Muscle layer of duodenum (tissue), 2 donors: Measurements from ENCODE around the gene NR6A1.

Source experiments
- H3K27ac ChIP-seq: one replicate; pipeline ENCODE4 v1.7.0; 2013; ENCODE audit warnings: mild to moderate bottlenecking, low read length
- H3K27me3 ChIP-seq: one replicate; pipeline ENCODE4 v1.7.0; 2013; ENCODE audit warnings: low read depth, mild to moderate bottlenecking, control low read depth, low read length
- H3K36me3 ChIP-seq, 2 donors: one replicate each; pipeline ENCODE4 v1.7.0; 2013; ENCODE audit warnings: low read length in 2 of 2, control low read depth in 1 of 2, mild to moderate bottlenecking in 1 of 2; ENCODE audit not compliant: insufficient read depth in 2 of 2, control insufficient read depth in 1 of 2
- H3K4me1 ChIP-seq, 2 donors: one replicate each; pipeline ENCODE4 v1.7.0; 2013; ENCODE audit warnings: low read length in 2 of 2, mild to moderate bottlenecking in 2 of 2, control low read depth in 1 of 2, moderate library complexity in 1 of 2; ENCODE audit not compliant: insufficient read depth in 2 of 2, control insufficient read depth in 1 of 2
- H3K4me3 ChIP-seq, 2 donors: one replicate each; pipeline ENCODE4 v1.7.0; 2013; ENCODE audit warnings: low read length in 2 of 2, low read depth in 1 of 2, mild to moderate bottlenecking in 1 of 2
- H3K9me3 ChIP-seq, 2 donors: one replicate each; pipeline ENCODE4 v1.7.0; 2013; ENCODE audit warnings: low read length in 2 of 2, control low read depth in 1 of 2, mild to moderate bottlenecking in 1 of 2; ENCODE audit not compliant: control insufficient read depth in 1 of 2
- donor health status: healthy.

NR6A1 gene

DNA sequence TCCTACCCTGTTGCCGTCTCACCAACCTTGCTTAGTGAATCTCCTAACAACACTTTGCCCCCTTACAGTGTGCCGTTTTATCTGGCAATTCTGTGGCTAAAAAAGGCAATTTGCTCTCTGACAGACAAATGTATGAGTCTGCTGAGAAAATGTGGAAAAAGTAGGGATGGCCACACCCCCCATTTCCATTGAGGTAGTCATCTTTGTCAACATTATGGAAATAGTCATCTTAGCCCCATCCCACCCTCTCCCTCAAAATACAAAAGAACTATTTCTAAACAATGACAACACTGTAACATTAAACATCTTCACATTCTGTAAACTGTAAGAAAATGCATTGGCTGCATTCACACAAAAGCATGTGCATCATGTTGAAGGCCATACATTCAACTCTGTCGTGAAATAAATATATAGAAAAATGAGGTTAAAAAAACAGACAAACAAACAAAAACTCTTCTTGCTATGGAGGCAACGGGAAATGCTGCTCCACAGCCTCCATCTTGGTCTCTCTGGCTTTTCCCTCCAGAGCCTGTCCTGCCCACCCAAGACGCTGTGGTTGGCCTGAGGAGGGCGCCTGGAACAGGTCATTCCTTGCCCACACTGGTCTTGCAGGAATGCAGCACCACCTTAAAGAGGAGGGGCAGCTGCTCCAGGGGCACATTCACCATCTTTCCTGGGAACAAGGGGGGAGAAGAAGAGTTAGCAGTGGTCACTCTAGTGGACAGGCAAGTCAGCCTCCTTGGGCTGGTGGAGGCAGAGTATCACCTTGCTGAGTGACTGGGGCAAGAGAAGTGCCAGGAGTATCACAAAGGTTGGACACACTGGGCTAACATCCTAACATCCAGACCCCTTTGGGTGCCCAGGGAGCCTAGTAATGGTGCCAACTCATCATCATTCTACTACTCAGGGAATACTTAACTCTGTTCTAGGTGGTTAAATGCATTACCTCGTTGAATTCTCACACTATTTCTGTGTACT lies 248.7 kb downstream of the NR6A1 start:
- H3K4me3 ChIP-seq, result no peak overlapping the region
- no peaks in the 10 kb centered on the region for H3K27me3 ChIP-seq
- no peaks in the 10 kb centered on the region for H3K4me1 ChIP-seq
- no peak overlapping the region for H3K27ac ChIP-seq
- H3K9me3 ChIP-seq, result no peaks in the 10 kb centered on the region
- peaks cover 4 to 10% of the 10 kb centered on the region in 2 donors for H3K36me3 ChIP-seq

GRCh38 chr9:124521142-124521541 lies 250.0 kb downstream of the NR6A1 start:
- H3K9me3 ChIP-seq, result no peaks in the 10 kb centered on the region
- no peaks in the 10 kb centered on the region for H3K27me3 ChIP-seq
- no peak overlapping the region for H3K4me3 ChIP-seq
- peaks cover 4% of the 10 kb centered on the region in 2 donors for H3K36me3 ChIP-seq
- H3K27ac ChIP-seq, result no peak overlapping the region
- no peaks in the 10 kb centered on the region for H3K4me1 ChIP-seq

DNA sequence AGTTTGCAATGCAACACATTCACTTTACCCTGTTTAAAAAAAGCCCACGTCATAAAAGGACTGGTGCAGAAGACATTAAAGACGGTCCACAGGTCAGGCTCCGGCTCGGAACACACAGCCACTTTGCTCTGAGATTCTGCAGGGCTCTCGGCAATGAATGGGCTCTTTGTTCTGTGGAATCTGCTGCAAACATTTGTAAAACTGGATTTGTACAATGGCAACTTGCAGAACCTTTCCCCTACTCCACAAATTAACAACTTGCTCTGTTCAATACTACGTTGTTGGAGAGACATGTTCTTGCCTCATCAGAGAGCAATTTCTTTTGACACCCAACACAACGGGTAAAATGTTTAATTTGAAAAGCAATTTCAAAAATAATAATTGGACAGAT lies 250.9 kb downstream of the NR6A1 start:
- Histone ChIP-seq H3K27me3 (no peaks in the 10 kb centered on the region), H3K4me3 (no peak overlapping the region), H3K4me1 (no peaks in the 10 kb centered on the region), H3K27ac (no peak overlapping the region), H3K36me3 (peaks cover 3 to 4% of the 10 kb centered on the region in 2 donors), H3K9me3 (no peaks in the 10 kb centered on the region)

GRCh38 chr9:124518116-124518515 lies 253.0 kb downstream of the NR6A1 start:
- no peaks in the 10 kb centered on the region for H3K36me3 ChIP-seq
- no peaks in the 10 kb centered on the region for H3K4me1 ChIP-seq
- H3K27ac ChIP-seq, result no peak overlapping the region
- H3K27me3 ChIP-seq, result no peaks in the 10 kb centered on the region
- H3K9me3 ChIP-seq, result no peaks in the 10 kb centered on the region
- no peak overlapping the region for H3K4me3 ChIP-seq

DNA sequence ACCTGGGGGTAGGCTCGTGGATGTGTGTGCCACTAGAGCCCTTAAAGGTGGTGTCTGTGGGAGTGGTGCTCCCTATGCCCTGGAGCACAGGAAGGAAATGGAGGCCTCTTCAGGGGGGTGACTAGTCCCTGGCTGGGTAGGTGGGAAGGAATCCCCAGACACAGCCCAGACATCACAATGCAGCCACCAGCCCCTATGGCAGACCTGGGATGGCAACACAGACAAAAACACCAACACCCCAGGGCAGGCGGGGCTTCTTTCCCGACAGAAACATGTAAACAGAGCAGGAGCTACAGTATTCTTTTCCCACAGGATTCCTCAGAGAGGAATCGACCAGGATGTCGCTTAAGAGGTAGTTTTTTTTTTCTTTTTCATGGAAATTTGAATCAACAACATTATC lies 253.5 kb downstream of the NR6A1 start:
- Histone ChIP-seq H3K27ac (no peak overlapping the region), H3K36me3 (no peaks in the 10 kb centered on the region), H3K4me3 (no peak overlapping the region), H3K27me3 (no peaks in the 10 kb centered on the region), H3K4me1 (no peaks in the 10 kb centered on the region), H3K9me3 (no peaks in the 10 kb centered on the region)

DNA sequence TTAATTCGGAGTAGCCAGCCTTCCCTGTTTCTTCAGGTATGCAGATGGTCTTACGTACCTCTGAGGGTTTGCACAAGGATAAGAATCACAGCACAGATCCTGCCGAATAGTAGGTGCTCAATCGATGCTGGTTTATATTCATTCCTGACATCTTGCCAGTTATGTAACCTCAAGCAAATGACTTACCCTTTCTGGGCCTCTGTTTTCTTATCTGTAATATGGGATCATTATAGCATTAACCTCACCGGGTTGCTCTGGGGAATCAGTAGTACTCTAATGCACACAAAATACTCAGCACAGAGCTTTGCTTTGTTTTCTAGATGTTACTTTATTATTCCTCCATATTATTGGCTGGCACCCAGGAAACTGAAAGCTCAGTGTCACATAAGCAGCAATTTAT lies 256.2 kb downstream of the NR6A1 start:
- no peaks in the 10 kb centered on the region for H3K9me3 ChIP-seq
- no peak overlapping the region for H3K27ac ChIP-seq
- no peak overlapping the region for H3K4me3 ChIP-seq
- H3K27me3 ChIP-seq, result peaks cover 6% of the 10 kb centered on the region
- no peaks in the 10 kb centered on the region for H3K36me3 ChIP-seq
- H3K4me1 ChIP-seq, result no peaks in the 10 kb centered on the region

- no peaks in the 10 kb centered on the region for H3K4me1 ChIP-seq
Measured at GRCh38 chr9:124514125-124514524, 257.0 kb downstream of the NR6A1 start.

GRCh38 chr9:124513376-124513994 lies 257.6 kb downstream of the NR6A1 start:
- no peaks in the 10 kb centered on the region for H3K4me1 ChIP-seq
- peaks cover 6% of the 10 kb centered on the region for H3K27me3 ChIP-seq
- H3K36me3 ChIP-seq, result no peaks in the 10 kb centered on the region
- no peaks in the 10 kb centered on the region for H3K9me3 ChIP-seq
- H3K27ac ChIP-seq, result no peak overlapping the region
- no peak overlapping the region for H3K4me3 ChIP-seq

More at GRCh38 chr9:124514125-124514524, 257.0 kb downstream of the NR6A1 start:
- H3K27me3 ChIP-seq, result peaks cover 6% of the 10 kb centered on the region
- H3K36me3 ChIP-seq, result no peaks in the 10 kb centered on the region
- H3K4me3 ChIP-seq, result no peak overlapping the region
- H3K9me3 ChIP-seq, result no peaks in the 10 kb centered on the region
- no peak overlapping the region for H3K27ac ChIP-seq

DNA sequence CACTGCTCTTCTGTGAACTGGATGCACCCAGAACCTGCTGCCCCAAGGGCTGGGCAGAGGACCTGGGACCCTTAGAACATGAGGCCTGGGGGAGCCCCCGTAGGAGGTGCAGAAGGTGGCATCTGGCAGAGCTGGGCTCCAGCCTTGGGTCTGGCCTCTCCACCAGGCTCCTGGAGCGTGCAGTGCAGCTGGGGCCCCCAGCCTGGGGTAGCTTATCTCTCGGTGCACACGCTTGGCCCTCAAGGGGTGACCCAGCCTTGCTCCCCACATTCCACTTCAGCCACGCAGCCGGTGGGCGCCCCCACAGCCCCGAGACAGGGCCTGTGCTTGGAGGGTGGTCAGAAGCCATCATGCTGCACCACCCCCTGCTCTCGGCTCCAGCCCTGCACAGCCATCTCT lies 258.3 kb downstream of the NR6A1 start:
- Histone ChIP-seq H3K4me3 (no peak overlapping the region), H3K27ac (no peak overlapping the region), H3K27me3 (peaks cover 6% of the 10 kb centered on the region), H3K4me1 (no peaks in the 10 kb centered on the region), H3K9me3 (no peaks in the 10 kb centered on the region), H3K36me3 (no peaks in the 10 kb centered on the region)

GRCh38 chr9:124511891-124512805 lies 259.0 kb downstream of the NR6A1 start:
- Histone ChIP-seq H3K27me3 (peaks cover 6% of the 10 kb centered on the region), H3K4me1 (no peaks in the 10 kb centered on the region), H3K36me3 (no peaks in the 10 kb centered on the region), H3K27ac (no peak overlapping the region), H3K9me3 (no peaks in the 10 kb centered on the region), H3K4me3 (no peak overlapping the region)

DNA sequence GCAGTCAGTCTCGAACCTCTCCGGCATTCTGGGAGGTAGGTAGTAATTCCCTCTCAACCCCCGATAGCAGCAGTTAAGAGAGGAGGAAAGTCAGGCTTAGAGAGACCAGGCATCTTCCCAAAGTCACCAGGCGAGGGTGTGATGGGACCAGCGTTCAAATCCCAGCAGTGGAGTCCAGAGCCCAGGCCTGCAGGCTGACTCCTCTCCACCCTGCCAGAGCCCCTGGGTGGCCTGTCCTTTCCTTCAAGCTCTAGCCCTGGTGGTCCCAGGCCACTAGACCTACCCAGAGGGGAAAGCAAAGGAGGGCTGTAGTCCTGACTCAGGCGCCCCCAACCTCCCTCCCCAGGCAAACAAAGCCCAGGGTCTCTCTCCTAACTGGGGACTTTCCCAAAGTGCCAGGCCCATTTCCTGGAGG lies 259.7 kb downstream of the NR6A1 start:
- peaks cover 6% of the 10 kb centered on the region for H3K27me3 ChIP-seq
- H3K4me3 ChIP-seq, result no peak overlapping the region
- no peaks in the 10 kb centered on the region for H3K4me1 ChIP-seq
- H3K27ac ChIP-seq, result no peak overlapping the region
- H3K36me3 ChIP-seq, result no peaks in the 10 kb centered on the region
- no peaks in the 10 kb centered on the region for H3K9me3 ChIP-seq
